ENCODE measurements around the gene SLC25A42.
"Not testable (repeated sequence)": the region's sequence is repeated elsewhere in the genome, so short reads cannot be mapped to it uniquely, and the experiment has no call there.

The SLC25A42 gene, protein sequence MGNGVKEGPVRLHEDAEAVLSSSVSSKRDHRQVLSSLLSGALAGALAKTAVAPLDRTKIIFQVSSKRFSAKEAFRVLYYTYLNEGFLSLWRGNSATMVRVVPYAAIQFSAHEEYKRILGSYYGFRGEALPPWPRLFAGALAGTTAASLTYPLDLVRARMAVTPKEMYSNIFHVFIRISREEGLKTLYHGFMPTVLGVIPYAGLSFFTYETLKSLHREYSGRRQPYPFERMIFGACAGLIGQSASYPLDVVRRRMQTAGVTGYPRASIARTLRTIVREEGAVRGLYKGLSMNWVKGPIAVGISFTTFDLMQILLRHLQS

DNA sequence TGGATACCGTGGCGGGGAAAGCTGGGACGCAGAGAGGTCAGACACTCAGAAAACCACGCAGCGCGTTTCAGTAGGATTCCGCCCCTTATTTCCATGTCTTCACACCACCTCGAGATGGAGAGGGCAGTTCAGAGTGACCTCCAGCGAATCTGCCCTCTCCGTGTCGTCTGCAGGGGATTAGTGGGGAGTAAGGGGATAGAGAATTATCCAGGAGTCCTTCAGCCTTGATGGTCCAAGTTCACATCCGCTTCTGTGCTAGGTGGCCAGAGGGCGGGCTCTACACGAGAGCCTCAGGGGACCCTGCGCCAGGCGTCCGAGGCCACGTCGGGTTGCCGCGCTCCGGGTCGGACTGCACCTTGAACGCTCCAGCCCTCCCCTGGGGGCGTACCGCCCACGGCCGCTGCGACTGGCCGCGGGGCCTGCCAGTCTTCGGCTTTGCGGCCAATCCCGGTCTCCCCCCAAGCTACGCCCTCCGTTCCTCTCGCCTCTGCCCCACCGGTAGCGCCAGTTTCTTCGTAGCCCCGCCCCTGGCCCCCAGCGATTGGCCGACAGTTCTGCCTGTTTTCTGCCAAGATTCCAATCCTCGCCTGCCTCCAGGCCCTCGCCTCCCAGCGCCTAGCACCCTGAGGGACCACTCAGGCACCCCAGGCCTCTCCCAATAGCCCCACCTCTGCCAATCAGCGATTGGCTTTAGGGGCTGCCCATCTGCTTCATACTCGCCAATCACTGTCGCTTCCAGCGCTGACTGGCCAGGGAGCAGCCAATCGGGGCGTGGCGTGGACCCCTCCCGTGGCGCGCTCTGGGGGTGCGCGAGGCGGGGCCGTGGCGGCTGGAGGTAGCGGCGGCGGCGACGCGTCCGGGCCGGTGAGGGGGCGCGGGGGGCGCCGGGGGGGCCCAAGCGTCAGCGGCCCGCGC lies at the start of gene SLC25A42:
TSS of gene SLC25A42 (plus strand) at position 812 of the 915 bp plus-strand sequence. CDS start 32,131 bp downstream, outside the sequence.
- peak; percentile 100 for DNase-seq

DNA sequence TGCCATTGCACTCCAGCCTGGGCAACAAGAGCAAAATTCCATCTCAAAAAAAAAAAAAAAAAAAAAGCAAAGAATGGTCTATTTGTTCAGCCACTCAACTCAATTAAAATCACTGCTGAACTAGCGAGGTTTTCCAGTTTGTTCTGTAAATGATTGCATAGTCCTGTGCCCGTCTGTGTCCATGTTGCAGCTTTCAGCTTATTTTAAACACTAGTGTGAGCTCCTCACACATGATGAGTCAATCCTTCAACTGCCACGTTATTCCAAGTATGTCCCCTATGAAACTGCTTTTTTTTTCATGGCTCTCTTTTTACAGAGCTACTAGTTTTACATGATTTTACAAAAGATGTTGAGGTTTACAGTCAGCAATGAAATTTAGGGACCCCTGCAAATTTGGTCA lies 42.7 kb upstream of the SLC25A42 start:
- DNase-seq = no peak

DNA sequence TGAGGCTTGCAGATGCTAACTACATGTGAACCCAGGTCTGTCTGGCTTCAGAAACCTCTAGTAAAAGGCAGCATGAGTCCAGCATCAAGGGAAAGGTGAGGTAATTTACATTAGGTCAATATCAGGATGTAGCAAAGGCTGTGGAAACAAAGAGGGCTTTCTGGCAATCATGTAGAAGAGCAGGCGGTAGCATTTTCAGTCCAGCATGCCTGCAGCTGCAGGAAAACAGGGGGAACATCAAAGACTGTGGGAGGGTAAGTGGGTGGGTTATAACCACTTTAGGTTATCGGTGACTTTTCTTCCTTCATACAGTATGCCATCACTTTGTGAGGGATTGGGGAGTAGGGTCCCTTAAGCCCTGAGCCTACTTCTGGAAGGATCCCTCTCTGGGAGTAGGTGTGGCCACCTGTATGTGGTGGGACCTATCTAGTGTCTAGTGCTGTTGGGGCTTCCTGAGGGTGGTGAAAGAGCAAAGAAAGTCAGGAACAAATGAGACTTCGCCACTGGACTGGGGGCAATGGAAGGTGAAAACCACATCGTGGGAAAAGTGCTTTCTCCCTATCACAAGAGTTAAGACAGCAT lies 41.3 kb upstream of the SLC25A42 start:
- DNase-seq = no peak

DNA sequence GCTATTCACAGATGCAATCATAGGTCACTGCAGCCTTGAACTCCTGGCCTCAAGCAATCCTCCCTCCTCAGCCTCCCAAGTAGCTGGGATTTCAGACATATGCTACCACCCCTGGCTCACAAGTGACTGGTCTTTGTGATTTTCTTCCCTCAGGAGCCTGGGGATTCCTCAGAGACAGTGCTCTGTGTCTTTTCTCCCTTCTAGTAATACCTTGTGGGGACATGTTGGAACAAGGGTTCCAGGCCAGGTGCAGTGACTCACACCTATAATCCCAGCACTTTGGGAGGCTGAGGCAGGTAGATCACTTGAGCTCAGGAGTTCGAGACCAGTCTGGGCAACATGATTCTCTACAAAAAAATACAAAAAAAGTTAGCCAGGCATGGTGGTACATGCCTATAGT lies 40.4 kb upstream of the SLC25A42 start:
- DNase-seq = not testable (repeated sequence)

DNA sequence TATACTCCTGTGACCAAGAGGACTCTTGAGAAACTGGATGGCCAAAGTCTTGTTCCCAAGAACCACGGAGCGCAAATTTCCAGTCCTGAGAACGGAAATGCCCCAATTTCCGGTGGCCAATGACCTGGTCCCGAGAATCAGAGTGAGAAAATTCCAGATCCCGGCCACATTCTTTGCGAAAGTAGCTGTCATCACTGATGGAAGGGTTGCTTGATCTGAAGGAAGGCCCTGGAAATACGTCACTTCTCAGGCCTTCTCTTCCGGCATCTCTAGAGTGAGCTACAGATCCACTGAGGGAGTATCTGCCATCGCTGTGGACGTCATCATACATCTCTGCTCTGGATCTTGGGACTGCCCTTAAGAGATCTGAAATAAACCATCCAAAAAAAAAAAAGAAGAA lies 37.9 kb upstream of the SLC25A42 start:
- no peak for DNase-seq

DNA sequence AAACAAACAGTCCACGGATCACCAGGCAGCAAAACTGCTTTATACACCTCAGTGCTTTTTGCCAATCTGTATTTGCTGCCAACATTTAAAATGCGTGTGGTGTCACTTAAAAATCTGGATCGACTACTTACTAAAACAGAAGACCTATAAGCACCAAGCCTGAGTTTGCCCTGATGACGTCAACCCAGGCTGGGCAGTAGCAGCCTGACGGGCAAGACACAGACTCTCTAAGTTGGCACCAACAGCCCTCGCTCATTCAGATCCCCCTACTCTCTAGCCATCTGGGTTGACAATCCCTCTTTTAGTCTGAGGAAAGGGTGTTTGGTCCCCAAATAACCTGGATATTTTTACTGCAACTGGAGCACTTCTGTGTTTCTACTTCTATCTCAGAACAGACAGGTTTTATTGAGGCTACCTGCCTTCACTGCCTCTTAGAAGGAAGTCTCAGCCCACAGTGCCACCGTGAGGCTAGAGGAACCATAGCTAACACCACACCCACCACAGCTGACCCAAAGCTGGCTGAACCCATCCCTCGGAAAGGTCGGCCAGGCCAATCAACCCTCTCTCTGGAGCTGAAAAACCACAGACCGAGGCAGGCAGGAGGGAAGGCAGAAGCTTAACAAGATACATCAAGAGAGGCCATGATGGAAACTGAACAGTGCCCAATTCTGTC lies 37.4 kb upstream of the SLC25A42 start:
- no peak for DNase-seq

DNA sequence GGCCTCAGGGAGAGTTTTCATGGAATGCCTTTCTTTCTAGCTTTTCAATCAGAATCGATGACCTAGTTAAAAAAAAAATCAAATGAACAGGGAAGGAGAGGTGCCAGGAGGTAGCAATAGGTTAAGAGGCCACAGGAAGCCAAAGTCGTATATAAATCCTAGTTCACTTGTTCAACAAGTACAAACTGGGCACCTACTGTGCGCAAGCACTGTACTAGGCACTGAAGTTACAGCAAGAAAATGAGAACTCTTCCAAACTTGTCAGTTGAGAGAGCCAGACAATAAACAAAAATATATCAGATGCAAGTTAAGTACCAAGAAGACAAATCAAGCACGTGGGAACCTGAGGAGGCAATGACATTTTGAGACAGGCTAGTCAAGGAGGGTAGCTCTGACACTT lies 36.6 kb upstream of the SLC25A42 start:
- DNase-seq = no peak

DNA sequence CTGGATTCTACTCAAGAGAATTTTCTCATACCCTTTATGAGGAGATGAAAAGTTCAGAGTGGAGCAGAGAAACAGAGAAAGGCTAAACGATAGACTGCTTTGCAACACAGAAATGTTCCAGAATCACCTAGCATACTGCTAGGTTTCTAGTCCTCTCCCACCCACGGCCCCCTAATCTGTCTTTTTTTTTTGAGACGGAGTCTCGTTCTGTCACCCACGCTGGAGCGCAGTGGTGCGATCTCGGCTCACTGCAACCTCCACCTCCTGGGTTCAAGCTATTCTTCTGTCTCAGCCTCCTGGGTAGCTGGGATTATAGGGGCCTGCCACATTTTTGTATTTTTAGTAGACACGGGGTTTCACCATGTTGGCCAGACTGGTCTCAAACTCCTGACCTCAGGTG lies 35.3 kb upstream of the SLC25A42 start:
- no peak for DNase-seq

DNA sequence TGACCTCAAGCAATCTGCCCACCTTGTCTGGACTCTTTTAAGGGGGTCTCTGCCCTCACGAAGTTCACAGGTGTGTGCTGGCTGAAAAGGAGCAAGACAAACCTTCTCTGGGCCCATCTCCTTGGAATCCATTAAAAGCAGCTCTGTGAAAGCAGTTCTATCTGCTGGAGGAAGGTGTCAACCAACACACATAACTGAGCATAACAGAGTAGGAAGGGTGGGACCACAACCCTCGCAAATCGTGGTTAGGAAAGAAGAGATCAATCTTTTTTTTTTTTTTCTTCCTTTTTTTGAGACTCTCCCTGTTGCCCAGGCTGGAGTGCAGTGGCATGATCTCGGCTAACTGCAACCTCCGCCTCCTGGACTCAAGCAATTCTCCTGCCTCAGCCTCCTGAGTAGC lies 31.9 kb upstream of the SLC25A42 start:
- no peak for DNase-seq

DNA sequence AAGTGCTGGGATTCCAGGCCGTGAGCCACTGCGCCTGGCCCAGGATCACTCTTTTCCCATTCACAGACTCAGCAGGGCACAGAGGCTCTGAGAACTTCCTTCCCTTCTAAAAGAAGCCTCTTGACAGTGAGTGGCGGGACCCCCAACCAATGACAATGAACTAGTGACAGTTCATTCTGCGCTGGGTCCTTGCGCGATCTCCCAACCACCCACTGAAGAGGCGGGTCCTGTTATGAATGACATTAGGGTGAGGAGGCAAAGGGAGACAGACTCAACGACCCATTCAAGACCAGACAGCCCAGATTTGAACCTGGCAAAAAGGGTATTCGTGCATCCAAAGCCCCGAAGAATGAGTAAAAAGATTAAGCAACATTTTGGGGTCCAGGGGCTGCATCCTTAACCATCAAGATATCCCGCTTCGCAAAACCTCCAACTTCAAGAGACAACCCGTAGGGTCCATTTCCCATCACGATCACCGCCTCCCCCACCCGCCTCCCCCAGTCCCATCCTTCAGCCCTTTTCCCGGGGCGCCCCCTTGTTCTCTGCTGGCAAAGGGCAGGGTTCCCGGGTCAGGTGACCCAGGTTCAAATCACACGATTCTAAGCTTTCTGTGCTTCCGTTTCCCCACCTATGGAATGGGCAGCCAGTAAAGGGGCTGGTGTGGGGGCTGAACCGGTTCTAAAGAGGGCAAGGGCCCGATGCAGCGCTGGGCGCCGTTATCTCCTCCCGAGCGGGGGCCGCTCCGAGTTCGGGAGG lies 31.2 kb upstream of the SLC25A42 start:
- DNase-seq = peak; percentile 68

DNA sequence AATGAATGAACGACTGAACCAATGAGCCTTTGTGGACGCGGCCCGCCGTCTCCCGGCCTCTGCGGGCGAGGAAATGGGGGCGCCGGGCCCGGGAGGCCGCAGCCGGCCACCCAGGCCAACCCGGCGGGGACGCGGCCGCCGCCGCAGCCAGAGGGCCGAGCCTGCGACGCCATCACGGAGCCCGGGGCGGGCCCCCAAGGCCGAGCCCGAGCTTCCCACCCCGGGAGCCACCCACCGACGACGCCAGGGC lies 30.7 kb upstream of the SLC25A42 start:
- DNase-seq = no peak

DNA sequence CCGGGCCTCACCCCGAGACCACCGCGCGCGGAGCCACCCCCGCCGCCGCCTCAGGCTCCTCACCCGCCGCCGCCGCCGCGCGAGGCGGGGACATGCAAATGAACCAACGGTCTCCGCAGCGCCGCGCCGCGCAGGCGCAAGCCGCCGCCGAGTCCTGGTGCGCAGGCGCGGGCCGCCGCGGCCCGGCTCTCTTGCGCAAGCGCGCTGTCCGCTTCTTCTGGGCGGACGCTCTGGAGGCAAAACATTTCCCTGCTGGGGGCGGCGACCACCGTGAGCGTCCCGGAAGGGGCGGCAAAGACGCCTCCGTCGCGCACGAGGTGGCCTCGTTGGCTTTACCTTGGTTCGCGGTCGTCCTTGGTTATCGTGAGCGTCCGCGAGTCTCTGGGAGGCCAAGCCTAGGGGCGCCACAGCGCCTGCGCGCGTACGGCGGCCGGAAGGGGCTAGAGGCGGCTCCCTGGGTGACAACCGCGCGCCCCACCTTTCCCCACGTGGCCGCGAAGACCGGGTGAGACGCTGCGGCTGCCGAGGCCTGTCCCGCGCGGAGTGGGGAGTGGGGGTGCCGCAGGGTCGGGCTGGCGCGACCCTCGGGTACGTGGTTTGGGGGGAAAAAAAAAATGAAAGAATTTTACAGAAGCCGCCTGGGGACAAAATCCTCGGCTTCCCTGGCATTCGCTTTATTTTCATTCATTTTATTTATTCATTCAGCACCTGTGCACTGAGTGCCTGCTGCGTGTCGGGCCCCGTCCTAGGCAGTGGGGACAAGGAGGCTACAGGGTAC lies 30.2 kb upstream of the SLC25A42 start, which contains the start of the genes ARMC6 and SUGP2:
TSS of gene ARMC6 (plus strand) at position 178 of the 778 bp plus-strand sequence. CDS start 607 bp downstream, outside the sequence.
TSS of gene SUGP2 (minus strand) at position 92 of the 778 bp plus-strand sequence. CDS start 2,446 bp downstream, outside the sequence.
- peak; percentile 89 for DNase-seq

DNA sequence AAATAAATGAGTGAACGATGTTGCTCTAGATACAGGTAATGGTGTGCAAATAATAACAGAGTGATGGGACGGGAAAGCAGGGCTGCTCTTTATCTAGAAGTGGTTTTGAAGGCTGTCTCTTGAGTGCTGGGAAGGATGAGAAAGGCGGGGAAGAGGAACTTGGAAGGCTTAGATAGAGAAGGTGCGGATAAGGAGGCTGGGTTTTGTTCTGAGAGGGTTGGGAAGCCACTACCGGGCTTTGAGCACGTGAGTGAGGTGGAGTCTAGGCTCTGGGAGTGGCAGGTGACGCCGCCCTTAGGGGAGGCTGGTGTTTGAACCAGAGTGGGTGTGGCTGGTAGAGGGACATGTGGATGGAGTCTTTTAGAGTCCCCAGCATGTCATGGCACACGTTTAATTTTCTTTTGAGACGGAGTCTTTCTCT lies 29.6 kb upstream of the SLC25A42 start:
- DNase-seq = peak; percentile 69

DNA sequence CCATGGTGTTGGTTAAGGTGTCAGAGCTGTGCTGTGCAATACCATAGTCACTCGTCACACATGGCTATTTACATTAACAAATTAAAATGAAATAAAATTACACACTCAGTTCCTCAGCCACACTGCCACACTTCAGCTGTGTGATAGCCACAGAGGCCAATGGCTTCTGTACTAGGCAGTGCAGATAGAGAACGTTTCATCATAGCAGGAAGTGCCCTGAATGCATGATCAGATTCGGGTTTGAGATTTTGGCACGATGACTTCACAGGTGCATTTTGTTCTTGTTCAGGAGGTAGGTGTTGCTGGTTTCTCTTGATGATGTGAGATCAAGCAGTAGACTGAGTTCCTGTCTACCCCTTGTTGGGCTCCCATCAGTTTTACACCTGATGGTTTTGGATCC lies 23.9 kb upstream of the SLC25A42 start:
- DNase-seq = no peak

DNA sequence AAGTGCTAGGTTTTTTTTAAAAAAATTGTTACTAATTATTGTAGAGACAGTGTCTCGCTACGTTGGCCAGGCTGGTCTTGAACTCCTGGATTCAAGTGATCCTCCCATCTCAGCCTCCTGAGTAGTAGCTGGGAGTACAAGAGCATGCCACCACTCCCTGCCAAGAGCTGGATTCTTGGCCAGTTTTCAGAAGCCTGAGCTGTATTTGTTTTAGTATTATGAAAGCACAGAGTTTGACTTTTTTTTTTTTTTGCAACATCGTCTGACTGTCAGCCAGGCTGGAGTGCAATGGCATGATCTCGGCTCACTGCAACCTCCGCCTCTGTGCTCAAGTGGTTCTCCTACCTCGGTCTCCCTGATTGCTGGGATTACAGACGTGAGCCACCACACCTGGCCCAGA lies 23.4 kb upstream of the SLC25A42 start:
- no peak for DNase-seq

DNA sequence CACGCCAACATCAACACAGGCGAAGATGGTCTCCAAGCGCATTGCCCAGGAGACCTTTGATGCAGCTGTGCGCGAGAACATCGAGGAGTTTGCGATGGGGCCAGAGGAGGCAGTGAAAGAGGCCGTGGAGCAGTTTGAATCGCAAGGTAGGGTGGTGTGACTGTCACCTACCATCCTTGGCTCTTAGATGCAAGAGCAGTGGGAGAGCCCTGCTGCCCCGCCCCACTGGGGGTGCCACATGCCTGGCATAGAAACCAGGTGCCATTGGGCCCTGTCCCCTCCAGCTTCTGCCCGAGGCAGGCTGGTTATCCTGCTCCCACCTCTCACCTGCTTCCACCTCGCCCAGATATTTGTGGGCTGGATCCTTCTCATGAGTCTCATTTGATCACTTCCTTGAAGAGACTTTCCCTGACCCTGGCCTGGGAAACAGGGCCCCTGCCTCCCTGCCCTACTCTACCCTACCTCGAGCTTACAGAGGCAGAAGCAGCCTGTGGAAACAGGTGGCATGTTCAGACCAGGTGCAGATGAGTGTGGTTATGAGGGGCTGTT lies 21.0 kb upstream of the SLC25A42 start:
- no peak for DNase-seq

DNA sequence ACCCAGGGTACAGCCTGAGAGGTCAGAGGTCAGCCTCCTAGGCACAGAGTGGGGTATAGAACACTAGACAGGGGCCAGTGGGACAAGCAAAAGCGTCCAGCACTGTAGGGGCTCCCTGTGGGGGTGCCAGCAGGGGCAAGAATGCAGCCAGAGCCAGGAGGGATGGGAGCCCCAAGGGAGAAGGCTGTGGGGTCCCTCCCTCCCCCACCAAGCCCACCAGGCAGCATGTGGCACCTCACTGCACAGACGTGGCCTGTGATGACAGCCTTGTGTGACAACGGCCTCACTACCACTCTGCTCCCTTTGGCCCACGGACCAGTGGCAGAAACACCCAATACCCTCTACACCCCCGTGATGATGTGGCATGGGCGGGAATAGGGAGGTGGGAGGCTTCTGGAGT lies 20.3 kb upstream of the SLC25A42 start:
- no peak for DNase-seq

DNA sequence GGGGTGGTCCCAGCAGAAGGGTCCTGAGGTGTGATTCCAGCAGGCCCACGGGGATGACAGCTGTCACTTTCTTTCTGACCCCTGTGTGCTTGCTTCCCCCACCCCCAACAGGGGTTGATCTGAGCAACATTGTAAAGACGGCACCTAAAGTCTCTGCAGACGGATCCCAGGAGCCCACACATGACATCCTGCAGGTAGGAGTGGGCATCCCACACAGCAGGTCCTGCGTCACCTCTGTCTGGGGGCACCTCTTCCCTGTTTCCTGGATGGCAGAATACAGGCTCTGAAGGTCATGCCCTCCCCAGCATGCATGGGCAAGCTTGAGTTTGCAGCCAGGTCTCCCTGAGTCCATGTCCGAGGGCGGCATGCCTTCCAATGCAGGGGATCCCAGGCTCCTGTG lies 19.9 kb upstream of the SLC25A42 start:
- no peak for DNase-seq

DNA sequence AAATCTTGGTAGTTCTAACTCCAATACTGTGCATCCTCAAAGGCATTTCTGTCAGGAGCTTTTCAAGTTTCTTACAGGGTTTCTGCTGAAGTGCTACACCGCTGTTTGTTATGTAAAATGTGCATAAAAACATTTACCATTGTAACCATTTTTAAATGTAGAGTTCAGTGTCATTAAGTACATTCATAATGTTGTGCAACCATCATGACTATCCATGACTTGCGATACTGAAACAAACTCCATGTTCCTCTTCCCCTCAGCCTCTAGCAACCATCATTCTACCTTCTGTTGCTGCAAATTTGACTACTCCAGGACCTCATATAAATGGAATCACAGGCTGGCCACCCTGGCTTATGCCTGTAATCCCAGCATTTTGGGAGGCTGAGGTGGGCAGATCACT lies 14.4 kb upstream of the SLC25A42 start:
- DNase-seq = no peak

DNA sequence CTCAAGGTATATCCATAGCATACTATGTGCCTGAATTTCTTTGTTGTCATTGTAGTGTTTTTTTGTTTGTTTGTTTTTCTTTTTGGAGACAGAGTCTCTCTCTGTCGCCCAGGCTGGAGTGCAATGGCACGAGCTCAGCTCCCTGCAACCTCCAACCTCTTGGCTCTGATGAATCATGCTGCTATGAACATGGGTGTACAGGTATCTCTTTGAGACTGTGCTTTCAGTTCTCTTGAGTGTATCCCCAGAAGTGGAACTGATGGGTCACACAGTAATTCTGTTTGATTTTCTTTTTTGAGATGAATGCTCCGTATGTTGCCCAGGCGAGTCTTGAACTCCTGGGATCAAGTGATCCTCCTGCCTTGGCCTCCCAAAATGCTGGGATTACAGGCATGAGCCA lies 13.7 kb upstream of the SLC25A42 start:
- DNase-seq = no peak

DNA sequence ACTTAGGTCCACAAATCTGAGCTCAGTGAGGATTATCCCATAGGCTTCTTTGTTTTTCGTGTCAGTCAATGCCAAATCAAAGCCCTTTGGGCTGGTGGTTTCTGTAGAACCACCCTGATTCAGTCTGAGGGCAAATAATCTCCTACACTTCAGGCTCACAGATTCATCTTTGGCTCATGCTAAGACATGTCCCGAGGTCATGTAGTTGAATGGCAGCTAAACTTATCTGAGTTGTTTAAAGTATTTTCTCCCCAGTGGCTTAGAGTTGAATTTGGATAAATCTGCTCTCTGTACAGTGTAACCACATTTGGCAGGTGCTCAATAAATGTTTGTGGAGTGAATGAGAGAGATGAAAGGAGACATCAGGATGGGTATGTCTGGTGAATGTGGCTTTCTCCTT lies 13.1 kb upstream of the SLC25A42 start:
- DNase-seq = no peak
